Left cardiac atrium (tissue), 2 donors: ENCODE results near the gene NAGA. TPM values are rescaled to one million over a fixed set of nuclear protein-coding genes. Genes with fewer than 3 reads are reported as not detected.

ENCODE experiments used
- total RNA-seq, 2 donors: library from RNA; stranded (reverse); fragmentation: NEBNext Ultra II Directional; extraction: Animal tissue kit (Norgen Biotek cat#: 25700); gene quantifications; one replicate each; pipeline ENCODE4 v1.2.1, GENCODE V29; 2021
- donor health status: DM: no; HTN: yes; CAD: no; lungs with severe emphysema.
- donor health status: DM: yes; HTN: yes; CAD: no.

NAGA gene
- total RNA-seq, 2 donors from 2014 or later, result 16.7 to 21.1 TPM

Other genes with a start within 250 kb of the NAGA start
- gene SREBF2, start 237.7 kb downstream of the NAGA start, total RNA-seq, result 10 to 100 TPM; 58.7 to 84.0 TPM
- gene SHISA8, start 155.7 kb downstream of the NAGA start, total RNA-seq, result 1 to 10 TPM; 1.1 to 3.3 TPM
- under 1 TPM; 0.29 to 0.44 TPM for gene TNFRSF13C, start 144.0 kb downstream of the NAGA start, total RNA-seq
- 1 to 10 TPM in 1 of 2 donors, under 1 TPM in 1; 0.79 to 2.0 TPM for gene CENPM, start 123.7 kb downstream of the NAGA start, total RNA-seq
- gene SEPTIN3, start 101.4 kb downstream of the NAGA start, total RNA-seq, result under 1 TPM; 0.09 to 0.24 TPM
- under 1 TPM; 0.42 to 0.50 TPM for gene WBP2NL, start 72.0 kb downstream of the NAGA start, total RNA-seq
- 10 to 100 TPM in 1 of 2 donors, 1 to 10 TPM in 1; 8.7 to 11.3 TPM for gene PHETA2, start 3.4 kb upstream of the NAGA start, total RNA-seq
- gene SMDT1, start 8.9 kb upstream of the NAGA start, total RNA-seq, result 100 to 1,000 TPM; 119 to 151 TPM
- 100 to 1,000 TPM; 224 to 247 TPM for gene NDUFA6, start 20.0 kb upstream of the NAGA start, total RNA-seq
- under 1 TPM; 0.31 to 0.59 TPM for gene CYP2D6, start 60.0 kb upstream of the NAGA start, total RNA-seq
- gene TCF20, start 199.8 kb upstream of the NAGA start, total RNA-seq, result 10 to 100 TPM; 13.9 to 18.2 TPM